Endodermal cell (in vitro differentiated cells): ENCODE measurements around the gene CRTC1. TPM values are rescaled to one million over a fixed set of nuclear protein-coding genes. Genes with fewer than 3 reads are reported as not detected.
A peak's percentile ranks its signal among the peaks of the same experiment; 100 is the strongest.

Experiments
- DNase-seq: peaks from one replicate; pipeline ENCODE4 v3.0.0-alpha.2; 2017
- H3K27ac ChIP-seq: 2 replicates; pipeline ENCODE4 v1.5.1; 2013; ENCODE audit warnings: mild to moderate bottlenecking, low read depth, low read length, moderate library complexity
- H3K27me3 ChIP-seq: 2 replicates; pipeline ENCODE4 v1.6.1; 2013; ENCODE audit warnings: mild to moderate bottlenecking, low read length, moderate library complexity; ENCODE audit not compliant: insufficient read depth, control insufficient read depth, poor library complexity, severe bottlenecking
- H3K36me3 ChIP-seq: 2 replicates; pipeline ENCODE4 v1.7.0; 2013; ENCODE audit warnings: mild to moderate bottlenecking, low read length, moderate library complexity; ENCODE audit not compliant: control insufficient read depth, insufficient read depth
- H3K4me1 ChIP-seq: one replicate; pipeline ENCODE4 v1.7.0; 2013; ENCODE audit warnings: low read length; ENCODE audit not compliant: control insufficient read depth, insufficient read depth
- H3K4me3 ChIP-seq: 2 replicates; pipeline ENCODE4 v1.5.1; 2013; ENCODE audit warnings: mild to moderate bottlenecking, low read length, moderate library complexity
- H3K9ac ChIP-seq: 2 replicates; pipeline ENCODE4 v1.6.1; 2013; ENCODE audit warnings: mild to moderate bottlenecking, low read length, moderate library complexity; ENCODE audit not compliant: poor library complexity, severe bottlenecking; ENCODE audit errors: extremely low read depth
- H3K9me3 ChIP-seq: 2 replicates; pipeline ENCODE4 v1.6.1; 2013; ENCODE audit warnings: mild to moderate bottlenecking, low read length, moderate library complexity; ENCODE audit not compliant: control insufficient read depth
- H3K27ac Mint-ChIP-seq: 2 replicates; pipeline ENCODE4 v1.8.0; 2020; ENCODE audit warnings: mixed read lengths
- H3K27me3 Mint-ChIP-seq: 2 replicates; pipeline ENCODE4 v1.8.0; 2021; ENCODE audit warnings: mild to moderate bottlenecking, mixed read lengths; ENCODE audit not compliant: insufficient read depth
- H3K36me3 Mint-ChIP-seq: 2 replicates; pipeline ENCODE4 v1.8.0; 2020; ENCODE audit warnings: low read depth, mixed read lengths
- H3K4me1 Mint-ChIP-seq: 2 replicates; pipeline ENCODE4 v1.8.0; 2020; ENCODE audit warnings: mixed read lengths
- H3K4me3 Mint-ChIP-seq: 2 replicates; pipeline ENCODE4 v1.8.0; 2020; ENCODE audit warnings: mild to moderate bottlenecking, moderate library complexity, mixed read lengths
- H3K9me3 Mint-ChIP-seq: 2 replicates; pipeline ENCODE4 v1.8.0; 2020; ENCODE audit warnings: mild to moderate bottlenecking, mixed read lengths
- CTCF ChIP-seq: fragments of 200-600 bp; sonication (generic); conservative IDR thresholded peaks from 2 replicates; pipeline ENCODE4 v1.5.0; 2021; ENCODE audit warnings: antibody characterized with exemption, mild to moderate bottlenecking
- WGBS, 2 experiments: methylation state at CpG; one replicate each; pipeline versions ENCODE4 v1.1.5 to v1.1.7; 2013; ENCODE audit warnings: missing lambda C conversion rate in 2 of 2, mixed read lengths in 1 of 2; ENCODE audit not compliant: insufficient coverage in 1 of 2, insufficient read length in 1 of 2; 5-methylcytosine and 5-hydroxymethylcytosine counted together
- total RNA-seq, 2 donors: library from RNA; stranded (reverse); fragmentation: NEBNext Ultra II Directional in 1 of 2; extraction: Animal tissue kit (Norgen Biotek cat#: 25700) in 1 of 2; gene quantifications; 2 replicates in 1 of 2; 3 replicates in 1 of 2; pipeline ENCODE4 v1.2.1, GENCODE V29; 2021

Gene CRTC1
- total RNA-seq, 2 donors from 2014 or later, result 26.6 to 29.7 TPM

DNA sequence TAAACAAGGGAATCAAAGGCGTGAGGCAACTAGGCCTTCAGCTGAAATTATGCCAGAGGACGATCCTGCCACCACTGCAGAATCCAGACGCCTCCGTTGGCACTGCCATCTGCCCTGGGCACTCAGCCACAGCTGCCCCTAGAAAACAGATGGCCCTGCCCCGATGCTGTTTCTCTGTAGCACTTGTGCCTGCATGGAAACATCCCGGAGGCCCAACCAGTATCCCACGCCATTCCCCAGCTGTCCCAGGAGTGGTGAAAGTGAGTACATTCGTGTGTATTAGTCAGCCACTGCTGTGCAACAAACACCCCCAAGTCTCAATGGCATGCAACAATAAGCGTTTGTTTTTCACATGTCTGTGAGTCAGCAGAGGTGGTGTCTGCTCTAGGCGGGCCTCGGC, 8.9 kb upstream of the CRTC1 start:
- H3K9me3 ChIP-seq, result no peaks in the 10 kb centered on the region
- no peak overlapping the region for H3K27ac Mint-ChIP-seq
- H3K9me3 Mint-ChIP-seq, result no peaks in the 10 kb centered on the region
- no peak overlapping the region for H3K9ac ChIP-seq
- WGBS, 2 experiments, result 93 to 94% methylated on average over 8 to 11 of the region's 11 CpGs
- H3K27me3 Mint-ChIP-seq, result no peaks in the 10 kb centered on the region
- H3K27me3 ChIP-seq, result no peaks in the 10 kb centered on the region
- no peaks in the 10 kb centered on the region for H3K4me1 Mint-ChIP-seq
- no peak for DNase-seq
- no peak overlapping the region for H3K27ac ChIP-seq
- peaks cover 5% of the 10 kb centered on the region for H3K36me3 Mint-ChIP-seq
- H3K36me3 ChIP-seq, result no peaks in the 10 kb centered on the region
- TF ChIP-seq CTCF, result no peak
- no peak overlapping the region for H3K4me3 Mint-ChIP-seq
- no peak overlapping the region for H3K4me3 ChIP-seq
- H3K4me1 ChIP-seq, result no peaks in the 10 kb centered on the region

- TF ChIP-seq CTCF, result peak; percentile 82
- H3K27me3 Mint-ChIP-seq, result no peaks in the 10 kb centered on the region
- peak; percentile 80 for DNase-seq
- Histone ChIP-seq H3K4me1 (no peaks in the 10 kb centered on the region), H3K36me3 (no peaks in the 10 kb centered on the region), H3K9me3 (no peaks in the 10 kb centered on the region), H3K27ac (no peak overlapping the region), H3K9ac (no peak overlapping the region), H3K4me3 (no peak overlapping the region), H3K27me3 (no peaks in the 10 kb centered on the region)
- H3K9me3 Mint-ChIP-seq, result no peaks in the 10 kb centered on the region
- H3K27ac Mint-ChIP-seq, result no peak overlapping the region
- H3K4me1 Mint-ChIP-seq, result no peaks in the 10 kb centered on the region
- 72 to 100% methylated on average over 1 to 5 of the region's 5 CpGs for WGBS, 2 experiments
- H3K36me3 Mint-ChIP-seq, result no peaks in the 10 kb centered on the region
- H3K4me3 Mint-ChIP-seq, result no peak overlapping the region
Measured at GRCh38 chr19:18675779-18676178, 7.7 kb upstream of the CRTC1 start.

GRCh38 chr19:18676692-18677091, 6.8 kb upstream of the CRTC1 start:
- TF ChIP-seq CTCF, result no peak

More at GRCh38 chr19:18676692-18677091, 6.8 kb upstream of the CRTC1 start:
- WGBS, 2 experiments, result 93 to 96% methylated on average over 7 of the region's 7 CpGs
- H3K27me3 Mint-ChIP-seq, result no peaks in the 10 kb centered on the region
- no peaks in the 10 kb centered on the region for H3K36me3 Mint-ChIP-seq
- no peaks in the 10 kb centered on the region for H3K36me3 ChIP-seq
- H3K4me3 ChIP-seq, result no peak overlapping the region
- DNase-seq, result no peak
- H3K4me1 Mint-ChIP-seq, result no peaks in the 10 kb centered on the region
- no peak overlapping the region for H3K4me3 Mint-ChIP-seq
- no peak overlapping the region for H3K9ac ChIP-seq
- H3K27ac Mint-ChIP-seq, result no peak overlapping the region
- H3K27ac ChIP-seq, result no peak overlapping the region
- no peaks in the 10 kb centered on the region for H3K9me3 Mint-ChIP-seq
- H3K4me1 ChIP-seq, result no peaks in the 10 kb centered on the region
- no peaks in the 10 kb centered on the region for H3K27me3 ChIP-seq
- H3K9me3 ChIP-seq, result no peaks in the 10 kb centered on the region
